ENCODE data around the gene ZNF835.

ZNF835 gene

GRCh38 chr19:56660381-56661107 lies 11.0 kb downstream of the ZNF835 start:
- DNase-seq, result no peak

GRCh38 chr19:56654151-56654550 lies 17.4 kb downstream of the ZNF835 start:
- DNase-seq, result no peak

- DNase-seq, result no peak
Measured at GRCh38 chr19:56643460-56643955, 28.0 kb downstream of the ZNF835 start.

GRCh38 chr19:56642711-56643459 lies 28.7 kb downstream of the ZNF835 start, which contains the start of gene SMIM17:
Gene SMIM17 (plus strand): TSS chr19:56643159. CDS start chr19:56645668, 2,509 bp downstream.
- no peak for DNase-seq

- no peak for DNase-seq
Measured at GRCh38 chr19:56639217-56639616, 32.3 kb downstream of the ZNF835 start.

GRCh38 chr19:56637976-56638555 lies 33.5 kb downstream of the ZNF835 start:
- no peak for DNase-seq

GRCh38 chr19:56633021-56633420 lies 38.5 kb downstream of the ZNF835 start:
- no peak for DNase-seq

- DNase-seq, result no peak
Measured at GRCh38 chr19:56625708-56626107, 45.8 kb downstream of the ZNF835 start.

- DNase-seq, result no peak
Measured at GRCh38 chr19:56623006-56623405, 48.6 kb downstream of the ZNF835 start.

- DNase-seq, result no peak
Measured at GRCh38 chr19:56622374-56622773, 49.2 kb downstream of the ZNF835 start.

- no peak for DNase-seq
Measured at GRCh38 chr19:56619121-56619520, 52.4 kb downstream of the ZNF835 start.

- no peak for DNase-seq
Measured at GRCh38 chr19:56617531-56617930, 54.0 kb downstream of the ZNF835 start.

GRCh38 chr19:56613639-56614038 lies 57.9 kb downstream of the ZNF835 start:
- no peak for DNase-seq

- DNase-seq, result no peak
Measured at GRCh38 chr19:56612737-56613136, 58.8 kb downstream of the ZNF835 start.
